OCI-LY3 (cell line): ENCODE results near the gene SLAIN2.
"Not testable (repeated sequence)": the region's sequence is repeated elsewhere in the genome, so short reads cannot be mapped to it uniquely, and the experiment has no call there.

ENCODE experiments used
- H2AFZ ChIP-seq: fragments of 200-600, 300-600 bp; shearing (Covaris generic); 2 replicates; pipeline ENCODE4 v1.6.0; 2014; ENCODE audit warnings: antibody characterized with exemption, low read depth, low read length
- H3K27ac ChIP-seq: fragments of 200-600, 300-600 bp; sonication (generic); 2 replicates; pipeline ENCODE4 v1.5.1; 2014; ENCODE audit warnings: mild to moderate bottlenecking, low read length, moderate library complexity, mixed read lengths
- H3K27me3 ChIP-seq: fragments of 200-600, 300-600 bp; sonication (generic); 2 replicates; pipeline ENCODE4 v1.6.1; 2014; ENCODE audit warnings: low read depth, low read length, mixed read lengths
- H3K36me3 ChIP-seq: fragments of 200-600, 300-600 bp; sonication (generic); replicated peaks from 2 replicates; pipeline ENCODE3; 2014; ENCODE audit warnings: low read depth, low read length, mixed read lengths
- H3K4me1 ChIP-seq: fragments of 300-600, 200-600 bp; sonication (generic); 2 replicates; pipeline ENCODE4 v1.6.1; 2014; ENCODE audit warnings: low read length, mixed read lengths
- H3K4me2 ChIP-seq: fragments of 200-600, 300-600 bp; sonication (generic); 2 replicates; pipeline ENCODE4 v1.6.1; 2014; ENCODE audit warnings: low read length, mixed read lengths
- H3K4me3 ChIP-seq: fragments of 300-600, 200-600 bp; sonication (generic); 2 replicates; pipeline ENCODE4 v1.5.1; 2014; ENCODE audit warnings: antibody characterized with exemption, mild to moderate bottlenecking, low read length, moderate library complexity
- H3K79me2 ChIP-seq: fragments of 300-600, 200-600 bp; shearing (Covaris generic); 2 replicates; pipeline ENCODE4 v1.6.1; 2014; ENCODE audit warnings: mild to moderate bottlenecking, low read length, mixed read lengths
- H3K9ac ChIP-seq: fragments of 300-600, 200-600 bp; shearing (Covaris generic); 2 replicates; pipeline ENCODE4 v1.6.0; 2014; ENCODE audit warnings: mild to moderate bottlenecking, low read length, moderate library complexity
- H3K9me3 ChIP-seq: fragments of 200-600, 300-600 bp; shearing (Covaris generic); 2 replicates; pipeline ENCODE4 v1.6.1; 2014; ENCODE audit warnings: low read length, mixed read lengths; ENCODE audit not compliant: insufficient read depth
- H4K20me1 ChIP-seq: fragments of 200-600, 300-600 bp; sonication (generic); 2 replicates; pipeline ENCODE4 v1.6.1; 2016; ENCODE audit warnings: low read length, mixed read lengths; ENCODE audit not compliant: insufficient read depth
- CTCF ChIP-seq: fragments of 200-600, 300-600 bp; sonication (generic); IDR thresholded peaks from 2 replicates; pipeline ENCODE4 v1.5.1; 2014; ENCODE audit warnings: antibody characterized with exemption, low read length, low read depth
- EZH2phosphoT487 ChIP-seq: fragments of 200-600 bp; shearing (Covaris generic); IDR thresholded peaks from 2 replicates; pipeline ENCODE4 v1.6.1; 2018; ENCODE audit warnings: antibody characterized with exemption, mixed run types, low read depth

The SLAIN2 gene

GRCh38 chr4:48450740-48451139, 109.4 kb downstream of the SLAIN2 start:
- Histone ChIP-seq H3K4me2 (no peak overlapping the region), H2AFZ (no peak overlapping the region), H3K36me3 (no peaks in the 10 kb centered on the region), H3K4me1 (no peaks in the 10 kb centered on the region), H3K27me3 (no peaks in the 10 kb centered on the region), H4K20me1 (no peaks in the 10 kb centered on the region), H3K9me3 (no peaks in the 10 kb centered on the region), H3K9ac (no peak overlapping the region), H3K27ac (no peak overlapping the region), H3K79me2 (no peaks in the 10 kb centered on the region), H3K4me3 (no peak overlapping the region)
- TF ChIP-seq CTCF (no peak), EZH2phosphoT487 (no peak)

- not testable (repeated sequence) for H3K79me2 ChIP-seq, H3K9ac ChIP-seq, H3K4me3 ChIP-seq, H3K36me3 ChIP-seq, H3K27me3 ChIP-seq, H4K20me1 ChIP-seq, H3K9me3 ChIP-seq, H2AFZ ChIP-seq, H3K27ac ChIP-seq, H3K4me2 ChIP-seq, H3K4me1 ChIP-seq
Observed at GRCh38 chr4:48451656-48452055, 110.3 kb downstream of the SLAIN2 start.

GRCh38 chr4:48454591-48454990, 113.3 kb downstream of the SLAIN2 start:
- Histone ChIP-seq H3K79me2 (no peaks in the 10 kb centered on the region), H4K20me1 (no peaks in the 10 kb centered on the region), H3K4me2 (no peak overlapping the region), H3K9me3 (no peaks in the 10 kb centered on the region), H2AFZ (no peak overlapping the region), H3K9ac (no peak overlapping the region), H3K27ac (no peak overlapping the region), H3K4me3 (no peak overlapping the region), H3K27me3 (no peaks in the 10 kb centered on the region), H3K4me1 (no peaks in the 10 kb centered on the region), H3K36me3 (no peaks in the 10 kb centered on the region)
- TF ChIP-seq CTCF (no peak), EZH2phosphoT487 (no peak)

GRCh38 chr4:48461000-48461399, 119.7 kb downstream of the SLAIN2 start:
- no peak overlapping the region for H3K27ac ChIP-seq
- H3K9me3 ChIP-seq = no peaks in the 10 kb centered on the region
- H4K20me1 ChIP-seq = no peaks in the 10 kb centered on the region
- H3K4me2 ChIP-seq = no peak overlapping the region
- no peaks in the 10 kb centered on the region for H3K4me1 ChIP-seq
- H3K79me2 ChIP-seq = no peaks in the 10 kb centered on the region
- H2AFZ ChIP-seq = no peak overlapping the region
- TF ChIP-seq CTCF (no peak), EZH2phosphoT487 (no peak)
- no peak overlapping the region for H3K4me3 ChIP-seq
- no peaks in the 10 kb centered on the region for H3K27me3 ChIP-seq
- H3K36me3 ChIP-seq = no peaks in the 10 kb centered on the region
- no peak overlapping the region for H3K9ac ChIP-seq

- no peaks in the 10 kb centered on the region for H3K36me3 ChIP-seq
- H2AFZ ChIP-seq = no peak overlapping the region
- no peak overlapping the region for H3K4me2 ChIP-seq
- no peaks in the 10 kb centered on the region for H4K20me1 ChIP-seq
- no peak overlapping the region for H3K27ac ChIP-seq
- peaks cover 4% of the 10 kb centered on the region for H3K4me1 ChIP-seq
- H3K4me3 ChIP-seq = no peak overlapping the region
- no peaks in the 10 kb centered on the region for H3K27me3 ChIP-seq
- H3K79me2 ChIP-seq = no peaks in the 10 kb centered on the region
- H3K9ac ChIP-seq = no peak overlapping the region
- no peaks in the 10 kb centered on the region for H3K9me3 ChIP-seq
- TF ChIP-seq EZH2phosphoT487 (no peak), CTCF (no peak)
Observed at GRCh38 chr4:48462363-48462762, 121.0 kb downstream of the SLAIN2 start.
